K562 (cell line): Measurements from ENCODE around the gene ALDH5A1. TPM values are rescaled to one million over a fixed set of nuclear protein-coding genes. Genes with fewer than 3 reads are reported as not detected.
A peak's percentile ranks its signal among the peaks of the same experiment; 100 is the strongest.

Experiments
- ATAC-seq: fragments of 200-7000 bp; cut with Tn5 transposase; 3 replicates; pipeline ENCODE4 v1.9.1; 2020; ENCODE audit warnings: moderate library complexity
- BruUV-seq: library from RNA; stranded (reverse); fragments of 400-500 nt; replicated peaks from 2 replicates; lab custom pipeline; 2021; lab: Mats Ljungman, UMichigan
- CTCF ChIA-PET: fragments of 300-600 bp; formaldehyde crosslinking; extraction: SDS; loops from one replicate; lab custom pipeline; 2021; ENCODE audit warnings: low intra/inter-chr PET ratio; lab: Yijun Ruan, JAX
- POLR2A ChIA-PET: fragments of 300-600, 350-650 bp; sonication (Branson Sonifier 250); formaldehyde crosslinking; extraction: SDS; loops from one replicate; lab custom pipeline; 2021; ENCODE audit warnings: antibody characterized with exemption, inconsistent platforms; lab: Yijun Ruan, JAX
- DNase-seq, 4 experiments: peaks; one replicate each; pipeline versions ENCODE4 v3.0.0 to v3.0.0-alpha.2; 2011 to 2018; ENCODE audit warnings: low spot score in 3 of 4, mixed read lengths in 3 of 4; ENCODE audit errors: extremely low read depth in 1 of 4
- FAIRE-seq: peaks from 2 replicates; lab custom pipeline; 2011; peaks lifted over from hg19 to GRCh38; lab: Jason Lieb, UNC
- H2AFZ ChIP-seq: 2 replicates; pipeline ENCODE4 v1.6.0; 2011; ENCODE audit warnings: low read depth, low read length, control low read depth, inconsistent platforms
- H3K27ac ChIP-seq: fragments of 200-600 bp; 3 replicates; pipeline ENCODE4 v1.8.0; 2011; ENCODE audit warnings: low read depth, mild to moderate bottlenecking, control low read depth, inconsistent platforms, low read length, moderate library complexity, mixed read lengths; ENCODE audit errors: extremely low read depth
- H3K27me3 ChIP-seq, 2 experiments: fragments of 300-600 bp in 1 of 2; 2 replicates in 1 of 2; 3 replicates in 1 of 2; pipeline versions ENCODE4 v1.6.0 to v1.8.0; 2011; ENCODE audit warnings: inconsistent platforms in 2 of 2, low read length in 2 of 2, mild to moderate bottlenecking in 1 of 2, mixed read lengths in 1 of 2, moderate library complexity in 1 of 2; ENCODE audit not compliant: control insufficient read depth in 2 of 2, insufficient read depth in 2 of 2
- H3K36me3 ChIP-seq: fragments of 300-600 bp; 3 replicates; pipeline ENCODE4 v1.8.0; 2011; ENCODE audit warnings: mild to moderate bottlenecking, low read length, inconsistent platforms; ENCODE audit not compliant: control insufficient read depth, insufficient read depth
- H3K4me1 ChIP-seq, 2 experiments: fragments of 200-600 bp in 1 of 2; replicated peaks in 1 of 2; 2 replicates in 1 of 2; 3 replicates in 1 of 2; pipeline versions ENCODE4 v1.5.1 to v1.8.0; 2011; ENCODE audit warnings: inconsistent platforms in 2 of 2, low read length in 2 of 2, mild to moderate bottlenecking in 1 of 2, mixed read lengths in 1 of 2, moderate library complexity in 1 of 2; ENCODE audit not compliant: control insufficient read depth in 2 of 2, insufficient read depth in 2 of 2
- H3K4me2 ChIP-seq: 2 replicates; pipeline ENCODE4 v1.6.1; 2011; ENCODE audit warnings: low read length, control low read depth, inconsistent platforms, mixed read lengths; ENCODE audit not compliant: insufficient read depth
- H3K4me3 ChIP-seq: fragments of 200-600 bp; sonication (generic), shearing (Covaris generic); 2 replicates; pipeline ENCODE4 v1.5.1; 2016; ENCODE audit warnings: control low read depth, inconsistent platforms
- H3K79me2 ChIP-seq: fragments of 200-600 bp; 3 replicates; pipeline ENCODE4 v1.8.0; 2011; ENCODE audit warnings: low read length, inconsistent platforms; ENCODE audit not compliant: control insufficient read depth, insufficient read depth
- H3K9ac ChIP-seq, 2 experiments: 2 replicates each; pipeline versions ENCODE4 v1.6.0 to v1.6.1; 2011; ENCODE audit warnings: low read depth in 2 of 2, low read length in 2 of 2, control low read depth in 1 of 2, inconsistent platforms in 1 of 2, mild to moderate bottlenecking in 1 of 2, mixed read lengths in 1 of 2; ENCODE audit not compliant: insufficient read depth in 1 of 2
- H3K9me1 ChIP-seq: one replicate; pipeline ENCODE4 v1.6.0; 2011; ENCODE audit warnings: inconsistent platforms, mild to moderate bottlenecking, low read length, moderate library complexity; ENCODE audit not compliant: control insufficient read depth, insufficient read depth
- H3K9me3 ChIP-seq: replicated peaks from 2 replicates; pipeline ENCODE4 v1.5.1; 2011; ENCODE audit warnings: low read depth, low read length, inconsistent platforms; ENCODE audit not compliant: control insufficient read depth, insufficient read depth
- H4K20me1 ChIP-seq: replicated peaks from 2 replicates; pipeline ENCODE4 v1.6.1; 2011; ENCODE audit warnings: low read length, inconsistent platforms, mixed read lengths; ENCODE audit not compliant: control insufficient read depth, insufficient read depth
- FOXM1 ChIP-seq, 2 experiments: fragments of 450-650 bp in 1 of 2; sonication (generic) in 1 of 2; formaldehyde crosslinking in 1 of 2; IDR thresholded peaks; 2 replicates each; pipeline versions ENCODE4 v1.6.1 to v1.9.0; 2017 to 2022; ENCODE audit warnings: low read depth in 2 of 2, mild to moderate bottlenecking in 2 of 2, missing genetic modification reagents in 1 of 2, moderate library complexity in 1 of 2
- ZFP36 ChIP-seq: fragments of 150-350 bp; IDR thresholded peaks from 2 replicates; pipeline ENCODE4 v1.6.1; 2018; ENCODE audit warnings: low read length, low read depth; ENCODE audit not compliant: partially characterized antibody
- ZNF408 ChIP-seq: fragments of 250-450 bp; sonication (Bioruptor Pico); IDR thresholded peaks from 2 replicates; pipeline ENCODE4 v1.4.0; 2020; ENCODE audit warnings: low read depth, mild to moderate bottlenecking, moderate library complexity
- ZSCAN32 ChIP-seq: fragments of 450-650 bp; formaldehyde crosslinking; IDR thresholded peaks from 2 replicates; pipeline ENCODE4 v1.4.0; 2020; ENCODE audit warnings: mild to moderate bottlenecking, moderate library complexity
- WGBS: fragments of 100-300 bp; shearing (Covaris generic); methylation state at CpG from one replicate; pipeline ENCODE4 v1.1.6; 2016; ENCODE audit warnings: low coverage, mixed read lengths; ENCODE audit not compliant: insufficient coverage; ENCODE audit errors: missing lambda C conversion rate; 5-methylcytosine and 5-hydroxymethylcytosine counted together
- in situ Hi-C: fragments of 300-500 bp; cut with MboI; formaldehyde crosslinking; loops from 4 replicates; pipeline ENCODE4 v1.15.0; 2018; ENCODE audit warnings: inconsistent platforms, mixed read lengths
- intact Hi-C: fragments of 100-400 bp; cut with micrococcal nuclease; formaldehyde crosslinking; loops from 2 replicates; pipeline ENCODE4 v1.14.2; 2022
- polyA plus RNA-seq, 8 experiments: library from polyadenylated mRNA; depleted of rRNA in 4 of 8; stranded (reverse) in 5 of 8; unstranded in 3 of 8; fragments of >200 nt; fragmentation: Nextera tagmentation in 2 of 8; fragmentation: Illumina TruSeq in 1 of 8; extraction: Ambion mirVana in 2 of 8; extraction: Trizol in 1 of 8; gene quantifications; 2 replicates each; pipeline versions ENCODE4 v1.2.1 to v1.2.3, GENCODE V29; 2011 to 2014; ENCODE audit warnings: inconsistent platforms in 1 of 8, missing spikeins in 1 of 8
- total RNA-seq, 7 experiments: library from RNA; depleted of rRNA in 6 of 7; stranded (reverse); fragments of >200 nt in 6 of 7; fragmentation: Illumina TruSeq in 2 of 7; extraction: Trizol in 2 of 7; gene quantifications; 2 replicates each; pipeline versions ENCODE4 v1.2.1 to v1.2.3, GENCODE V29; 2011 to 2021; ENCODE audit warnings: low replicate concordance in 1 of 7
- TF ChIP-seq, protein P1 (sequence below): fragments of 250-450 bp; sonication (Bioruptor Pico); IDR thresholded peaks from 2 replicates; pipeline ENCODE4 v1.5.0; 2022; ENCODE audit warnings: mild to moderate bottlenecking

Gene ALDH5A1
- total and polyA plus RNA-seq, 9 of the 15 experiments (the other 6 are each of a cell fraction or from before 2014, with no cell fraction given), result 2.2 to 19.7 (median 9.5) TPM

- ChIA-PET CTCF (no interaction called here), POLR2A (interaction anchor here (1.6 to 2.0 kb wide), 2 partner anchors 9 to 36 kb away, joined by 4 to 5 read pairs; partner anchors contain the start of gene ALDH5A1)
- no TSS peak for BruUV-seq
- Histone ChIP-seq H3K4me1 (no peaks in the 10 kb centered on the region), H3K4me3 (no peak overlapping the region), H3K27ac (no peak overlapping the region)
- in situ Hi-C loops, result no loop called here
- 15% methylated on average over 4 of the region's 4 CpGs for WGBS
- TF ChIP-seq FOXM1 (IDR thresholded peaks at IDR 0.05; ENCODE audit: low read depth) (no peak), FOXM1 (CRISPR knock-in tag; IDR thresholded peaks at IDR 0.05; ENCODE audit: low read depth) (no peak)
- TF ChIP-seq, all 486 proteins: peak for 0
- ATAC-seq (no peak), DNase-seq (no peak), FAIRE-seq (no peak)
- no peaks in the 10 kb centered on the region for H4K20me1 ChIP-seq
- H3K27me3 ChIP-seq, result peaks cover 6 to 8% of the 10 kb centered on the region in 2 experiments; a peak in 3 of 5 replicates
- intact Hi-C loops, result no loop called here
- H2AFZ ChIP-seq, result no peak overlapping the region
- H3K36me3 ChIP-seq, result no peaks in the 10 kb centered on the region
- no peaks in the 10 kb centered on the region for H3K9me1 ChIP-seq
- H3K9me3 ChIP-seq, result no peaks in the 10 kb centered on the region
- no peak overlapping the region for H3K9ac ChIP-seq
- H3K79me2 ChIP-seq, result no peaks in the 10 kb centered on the region
- no peak overlapping the region for H3K4me2 ChIP-seq
Observed at GRCh38 chr6:24458134-24458533, 36.6 kb upstream of the ALDH5A1 start.

GRCh38 chr6:24458941-24459340 is 35.8 kb upstream of the ALDH5A1 start:
- Histone ChIP-seq H3K27me3 (peaks cover 6 to 8% of the 10 kb centered on the region in 2 experiments; a peak in 4 of 5 replicates), H4K20me1 (no peaks in the 10 kb centered on the region), H3K9ac (no peak overlapping the region), H3K4me1 (no peaks in the 10 kb centered on the region), H3K9me3 (no peaks in the 10 kb centered on the region), H3K79me2 (no peaks in the 10 kb centered on the region), H3K36me3 (no peaks in the 10 kb centered on the region), H3K4me2 (no peak overlapping the region), H2AFZ (no peak overlapping the region), H3K27ac (no peak overlapping the region), H3K9me1 (no peaks in the 10 kb centered on the region), H3K4me3 (no peak overlapping the region)
- ChIA-PET POLR2A (interaction anchor here (0.8 to 1.6 kb wide), 2 partner anchors 35 to 335 kb away, joined by 5 read pairs; partner anchors contain the start of gene ALDH5A1), CTCF (no interaction called here)
- no peak for FAIRE-seq
- in situ Hi-C loops, result no loop called here
- TF ChIP-seq ZSCAN32 (CRISPR knock-in tag) (no peak), ZFP36 (peak; percentile 60), ZNF408 (CRISPR knock-in tag) (no peak)
- TF ChIP-seq, protein P1, sequence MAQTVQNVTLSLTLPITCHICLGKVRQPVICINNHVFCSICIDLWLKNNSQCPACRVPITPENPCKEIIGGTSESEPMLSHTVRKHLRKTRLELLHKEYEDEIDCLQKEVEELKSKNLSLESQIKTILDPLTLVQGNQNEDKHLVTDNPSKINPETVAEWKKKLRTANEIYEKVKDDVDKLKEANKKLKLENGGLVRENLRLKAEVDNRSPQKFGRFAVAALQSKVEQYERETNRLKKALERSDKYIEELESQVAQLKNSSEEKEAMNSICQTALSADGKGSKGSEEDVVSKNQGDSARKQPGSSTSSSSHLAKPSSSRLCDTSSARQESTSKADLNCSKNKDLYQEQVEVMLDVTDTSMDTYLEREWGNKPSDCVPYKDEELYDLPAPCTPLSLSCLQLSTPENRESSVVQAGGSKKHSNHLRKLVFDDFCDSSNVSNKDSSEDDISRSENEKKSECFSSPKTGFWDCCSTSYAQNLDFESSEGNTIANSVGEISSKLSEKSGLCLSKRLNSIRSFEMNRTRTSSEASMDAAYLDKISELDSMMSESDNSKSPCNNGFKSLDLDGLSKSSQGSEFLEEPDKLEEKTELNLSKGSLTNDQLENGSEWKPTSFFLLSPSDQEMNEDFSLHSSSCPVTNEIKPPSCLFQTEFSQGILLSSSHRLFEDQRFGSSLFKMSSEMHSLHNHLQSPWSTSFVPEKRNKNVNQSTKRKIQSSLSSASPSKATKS (CRISPR knock-in tag), result no peak
- no TSS peak for BruUV-seq
- no peak for DNase-seq
- intact Hi-C loops, result no loop called here
- 0% methylated on average over 2 of the region's 2 CpGs for WGBS
- no peak for ATAC-seq
